Mesenchymal stem cell (in vitro differentiated cells and primary cell): Measurements from ENCODE around the gene PDE4B.

Source experiments
- DNase-seq: peaks from one replicate; pipeline ENCODE4 v3.0.0-alpha.2; 2013
- H2AFZ ChIP-seq: one replicate; pipeline ENCODE4 v1.6.1; 2013; ENCODE audit warnings: low read depth, mild to moderate bottlenecking, control low read depth, inconsistent platforms, low read length, moderate library complexity
- H2AK5ac ChIP-seq: 2 replicates; pipeline ENCODE4 v1.6.1; 2013; ENCODE audit warnings: low read length, moderate library complexity, mild to moderate bottlenecking, inconsistent platforms; ENCODE audit not compliant: severe bottlenecking
- H2BK120ac ChIP-seq: one replicate; pipeline ENCODE4 v1.6.1; 2013; ENCODE audit warnings: low read depth, mild to moderate bottlenecking, inconsistent platforms, low read length, moderate library complexity
- H2BK12ac ChIP-seq, 2 experiments: one replicate each; pipeline ENCODE4 v1.6.1; 2013; ENCODE audit warnings: inconsistent platforms in 2 of 2, low read length in 2 of 2, mild to moderate bottlenecking in 2 of 2, moderate library complexity in 2 of 2, control low read depth in 1 of 2
- H2BK15ac ChIP-seq: one replicate; pipeline ENCODE4 v1.6.1; 2013; ENCODE audit warnings: mild to moderate bottlenecking, low read depth, inconsistent platforms; ENCODE audit not compliant: poor library complexity, severe bottlenecking
- H2BK5ac ChIP-seq: 2 replicates; pipeline ENCODE4 v1.6.1; 2013; ENCODE audit warnings: low read depth, mild to moderate bottlenecking, low read length, control low read depth, inconsistent platforms; ENCODE audit not compliant: poor library complexity, severe bottlenecking
- H3K14ac ChIP-seq, 2 experiments: one replicate each; pipeline ENCODE4 v1.6.1; 2013; ENCODE audit warnings: inconsistent platforms in 2 of 2, low read length in 2 of 2, control low read depth in 1 of 2, mild to moderate bottlenecking in 1 of 2, moderate library complexity in 1 of 2
- H3K18ac ChIP-seq, 2 experiments: one replicate each; pipeline ENCODE4 v1.6.1; 2013; ENCODE audit warnings: inconsistent platforms in 2 of 2, low read length in 2 of 2, control low read depth in 1 of 2, low read depth in 1 of 2, mild to moderate bottlenecking in 1 of 2
- H3K23ac ChIP-seq, 2 experiments: one replicate each; pipeline ENCODE4 v1.6.1; 2013; ENCODE audit warnings: inconsistent platforms in 2 of 2, low read length in 2 of 2, mild to moderate bottlenecking in 2 of 2, moderate library complexity in 2 of 2, control low read depth in 1 of 2
- H3K27ac ChIP-seq: 2 replicates; pipeline ENCODE4 v1.5.1; 2013; ENCODE audit warnings: mild to moderate bottlenecking, moderate library complexity, low read length, control low read depth, inconsistent platforms; ENCODE audit not compliant: poor library complexity, severe bottlenecking
- H3K27me3 ChIP-seq, 2 experiments: 2 replicates each; pipeline versions ENCODE4 v1.6.1 to v1.7.0; 2013; ENCODE audit warnings: low read length in 2 of 2, mild to moderate bottlenecking in 2 of 2, moderate library complexity in 2 of 2, control low read depth in 1 of 2, inconsistent platforms in 1 of 2; ENCODE audit not compliant: control insufficient read depth in 1 of 2, insufficient read depth in 1 of 2
- H3K36me3 ChIP-seq, 2 experiments: 2 replicates each; pipeline versions ENCODE4 v1.6.1 to v1.7.0; 2013; ENCODE audit warnings: low read length in 2 of 2, control low read depth in 1 of 2, inconsistent platforms in 1 of 2, low read depth in 1 of 2, mild to moderate bottlenecking in 1 of 2; ENCODE audit not compliant: insufficient read depth in 2 of 2, control insufficient read depth in 1 of 2
- H3K4ac ChIP-seq, 2 experiments: one replicate each; pipeline ENCODE4 v1.6.1; 2013; ENCODE audit warnings: inconsistent platforms in 2 of 2, low read length in 2 of 2, mild to moderate bottlenecking in 2 of 2, moderate library complexity in 2 of 2, control low read depth in 1 of 2, low read depth in 1 of 2
- H3K4me1 ChIP-seq: 2 replicates; pipeline ENCODE4 v1.6.1; 2013; ENCODE audit warnings: low read depth, low read length, control low read depth; ENCODE audit not compliant: control insufficient read depth, insufficient read depth
- H3K4me2 ChIP-seq: 2 replicates; pipeline ENCODE4 v1.6.1; 2013; ENCODE audit warnings: low read length, mild to moderate bottlenecking, inconsistent platforms; ENCODE audit not compliant: poor library complexity, severe bottlenecking
- H3K4me3 ChIP-seq, 2 experiments: 2 replicates each; pipeline versions ENCODE4 v1.5.1 to v1.7.0; 2013; ENCODE audit warnings: low read length in 2 of 2, mild to moderate bottlenecking in 2 of 2, control low read depth in 1 of 2, low read depth in 1 of 2; ENCODE audit not compliant: insufficient read depth in 1 of 2
- H3K79me1 ChIP-seq: replicated peaks from 2 replicates; pipeline ENCODE4 v1.6.1; 2013; ENCODE audit warnings: mild to moderate bottlenecking, control low read depth, low read length, inconsistent platforms; ENCODE audit not compliant: poor library complexity, severe bottlenecking
- H3K9ac ChIP-seq: 2 replicates; pipeline ENCODE4 v1.7.0; 2013; ENCODE audit warnings: mild to moderate bottlenecking, low read length, moderate library complexity
- H3K9me3 ChIP-seq: 2 replicates; pipeline ENCODE4 v1.7.0; 2013; ENCODE audit warnings: mild to moderate bottlenecking, low read length; ENCODE audit not compliant: control insufficient read depth
- H4K8ac ChIP-seq: one replicate; pipeline ENCODE4 v1.6.1; 2013; ENCODE audit warnings: inconsistent platforms, mild to moderate bottlenecking, low read length, moderate library complexity
- H4K91ac ChIP-seq: one replicate; pipeline ENCODE4 v1.6.1; 2013; ENCODE audit warnings: mild to moderate bottlenecking, low read length, inconsistent platforms
- WGBS: methylation state at CpG from one replicate; pipeline ENCODE4 v1.1.7; 2013; ENCODE audit warnings: mixed read lengths; 5-methylcytosine and 5-hydroxymethylcytosine counted together

Gene PDE4B

GRCh38 chr1:66335125-66335524 lies 542.4 kb downstream of the PDE4B start:
- Histone ChIP-seq H3K18ac (no peak overlapping the region), H2AFZ (no peak overlapping the region), H2AK5ac (no peak overlapping the region), H3K79me1 (peaks cover 2% of the 10 kb centered on the region), H4K8ac (no peak overlapping the region), H3K27me3 (no peaks in the 10 kb centered on the region), H3K36me3 (no peaks in the 10 kb centered on the region), H3K27ac (no peak overlapping the region), H3K4ac (no peak overlapping the region), H4K91ac (no peak overlapping the region), H2BK15ac (no peak overlapping the region), H3K4me3 (no peak overlapping the region), H2BK5ac (no peak overlapping the region), H3K14ac (no peak overlapping the region), H3K23ac (no peak overlapping the region), H3K4me1 (peaks cover 5% of the 10 kb centered on the region), H3K9me3 (no peaks in the 10 kb centered on the region), H3K4me2 (no peak overlapping the region), H2BK12ac (no peak overlapping the region), H3K9ac (no peak overlapping the region), H2BK120ac (no peak overlapping the region)
- no peak for DNase-seq
- WGBS: 91% methylated on average over 2 of the region's 2 CpGs

GRCh38 chr1:66335859-66336640 lies 543.4 kb downstream of the PDE4B start:
- Histone ChIP-seq H3K9me3 (no peaks in the 10 kb centered on the region), H3K4me2 (no peak overlapping the region), H4K91ac (peak overlapping the region; percentile 45), H2BK120ac (peak overlapping the region; percentile 27), H3K14ac (no peak overlapping the region), H2AK5ac (no peak overlapping the region), H3K9ac (no peak overlapping the region), H2BK15ac (no peak overlapping the region), H3K4me1 (peaks cover 5% of the 10 kb centered on the region), H3K36me3 (no peaks in the 10 kb centered on the region), H3K23ac (no peak overlapping the region), H2BK5ac (no peak overlapping the region), H2BK12ac (no peak overlapping the region), H3K18ac (peak overlapping the region in 1 of 2 experiments; percentile 13), H3K27ac (no peak overlapping the region), H3K4me3 (peak overlapping the region in 1 of 2 experiments; percentile 13), H3K27me3 (no peaks in the 10 kb centered on the region), H4K8ac (peak overlapping the region; percentile 16), H3K79me1 (peaks cover 2% of the 10 kb centered on the region), H2AFZ (no peak overlapping the region), H3K4ac (no peak overlapping the region)
- DNase-seq: peak; percentile 92
- 37% methylated on average over 8 of the region's 10 CpGs for WGBS

- Histone ChIP-seq H3K36me3 (no peaks in the 10 kb centered on the region), H4K91ac (no peak overlapping the region), H3K4ac (no peak overlapping the region), H2AFZ (no peak overlapping the region), H3K4me2 (no peak overlapping the region), H3K4me3 (no peak overlapping the region), H2BK15ac (no peak overlapping the region), H3K9me3 (no peaks in the 10 kb centered on the region), H2BK120ac (no peak overlapping the region), H4K8ac (no peak overlapping the region), H3K18ac (no peak overlapping the region), H3K23ac (no peak overlapping the region), H3K4me1 (peaks cover 5% of the 10 kb centered on the region), H3K79me1 (peaks cover 2% of the 10 kb centered on the region), H3K14ac (no peak overlapping the region), H2AK5ac (no peak overlapping the region), H2BK12ac (no peak overlapping the region), H3K27ac (no peak overlapping the region), H2BK5ac (no peak overlapping the region), H3K27me3 (no peaks in the 10 kb centered on the region), H3K9ac (no peak overlapping the region)
- no peak for DNase-seq
- 98% methylated on average over 2 of the region's 2 CpGs for WGBS
These were observed 543.9 kb downstream of the PDE4B start for GRCh38 chr1:66336641-66336990.

GRCh38 chr1:66337249-66337648 lies 544.6 kb downstream of the PDE4B start:
- Histone ChIP-seq H2BK12ac (peak overlapping the region in 1 of 2 experiments; percentile 31), H2AFZ (no peak overlapping the region), H2BK15ac (no peak overlapping the region), H3K9me3 (no peaks in the 10 kb centered on the region), H3K4ac (no peak overlapping the region), H3K79me1 (peaks cover 2% of the 10 kb centered on the region), H2AK5ac (no peak overlapping the region), H3K4me2 (no peak overlapping the region), H3K4me3 (no peak overlapping the region), H4K8ac (no peak overlapping the region), H3K27me3 (no peaks in the 10 kb centered on the region), H3K18ac (no peak overlapping the region), H4K91ac (no peak overlapping the region), H2BK120ac (no peak overlapping the region), H3K9ac (no peak overlapping the region), H3K14ac (no peak overlapping the region), H2BK5ac (no peak overlapping the region), H3K36me3 (no peaks in the 10 kb centered on the region), H3K4me1 (peaks cover 5% of the 10 kb centered on the region), H3K23ac (no peak overlapping the region), H3K27ac (no peak overlapping the region)
- WGBS: 91% methylated on average over 5 of the region's 5 CpGs
- no peak for DNase-seq
